Tibial artery (tissue), 4 donors: ENCODE data around the gene PPP2R5D.

ENCODE experiments used
- DNase-seq, 2 donors: peaks; one replicate each; pipeline ENCODE4 v3.0.0-alpha.2; 2019
- H3K27ac ChIP-seq, 2 donors: fragments of 200-600 bp; sonication (generic) in 1 of 2; 1 replicate in 1 of 2; 2 replicates in 1 of 2; pipeline ENCODE4 v1.5.1; 2018 to 2019; ENCODE audit warnings: mild to moderate bottlenecking in 1 of 2
- H3K27me3 ChIP-seq, 2 donors: fragments of 200-600 bp; sonication (generic) in 1 of 2; one replicate each; pipeline versions ENCODE4 v1.5.1 to v1.6.0; 2016 to 2019
- H3K36me3 ChIP-seq, 3 donors: fragments of 200-600 bp; sonication (generic) in 2 of 3; one replicate each; pipeline ENCODE4 v1.5.1; 2016 to 2019; ENCODE audit warnings: mild to moderate bottlenecking in 2 of 3
- H3K4me1 ChIP-seq, 4 donors: fragments of 200-600 bp; sonication (generic) in 2 of 4; 1 replicate in 3 of 4; 2 replicates in 1 of 4; pipeline ENCODE4 v1.5.1; 2016 to 2019
- H3K4me3 ChIP-seq, 2 donors: fragments of 200-600 bp; sonication (generic) in 1 of 2; 1 replicate in 1 of 2; 2 replicates in 1 of 2; pipeline ENCODE4 v1.5.1; 2018 to 2019; ENCODE audit warnings: mild to moderate bottlenecking in 2 of 2
- H3K9me3 ChIP-seq, 3 donors: fragments of 200-600 bp; sonication (generic) in 1 of 3; one replicate each; pipeline ENCODE4 v1.5.1; 2016 to 2019
- CTCF ChIP-seq, 2 experiments: fragments of 200-600 bp in 1 of 2; fragments of 450-650 bp in 1 of 2; IDR thresholded peaks; one replicate each; pipeline ENCODE4 v1.5.1; 2017 to 2019; ENCODE audit warnings: antibody characterized with exemption in 2 of 2, mild to moderate bottlenecking in 1 of 2, moderate library complexity in 1 of 2
- intact Hi-C: fragments of 100-400 bp; cut with DNase I; formaldehyde crosslinking; loops from one replicate; pipeline ENCODE4 v1.15.0; 2023; ENCODE audit warnings: low total_unique reads

PPP2R5D gene

GRCh38 chr6:42970871-42971612 lies 13.3 kb upstream of the PPP2R5D start:
- H3K36me3 ChIP-seq: peaks cover 28 to 51% (median 42%) of the 10 kb centered on the region in 3 donors
- intact Hi-C loops: loop anchor here (10.0 kb wide), 1 partner anchor 66 kb away; no protein-coding TSS in a partner anchor
- no peak for DNase-seq

GRCh38 chr6:42971746-42972327 lies 12.5 kb upstream of the PPP2R5D start:
- intact Hi-C loops: loop anchor here (10.0 kb wide), 1 partner anchor 67 kb away; no protein-coding TSS in a partner anchor
- Histone ChIP-seq H3K4me1 (peaks cover 0 to 12% (median under 1%) of the 10 kb centered on the region in 4 donors), H3K27me3 (no peaks in the 10 kb centered on the region), H3K36me3 (peaks cover 28 to 43% (median 36%) of the 10 kb centered on the region in 3 donors), H3K27ac (no peak overlapping the region), H3K4me3 (no peak overlapping the region), H3K9me3 (no peaks in the 10 kb centered on the region)
- DNase-seq: no peak
- no peak for TF ChIP-seq CTCF (IDR thresholded peaks at IDR 0.05)

More at GRCh38 chr6:42970871-42971612, 13.3 kb upstream of the PPP2R5D start:
- H3K4me1 ChIP-seq: peaks cover 0 to 4% (median 0%) of the 10 kb centered on the region in 4 donors
- H3K9me3 ChIP-seq: no peaks in the 10 kb centered on the region
- H3K27me3 ChIP-seq: no peaks in the 10 kb centered on the region
- no peak for TF ChIP-seq CTCF (IDR thresholded peaks at IDR 0.05)
- no peak overlapping the region for H3K27ac ChIP-seq
- H3K4me3 ChIP-seq: no peak overlapping the region

GRCh38 chr6:42973926-42974325 lies 10.4 kb upstream of the PPP2R5D start:
- peaks cover 0 to 28% (median 11%) of the 10 kb centered on the region in 4 donors for H3K4me1 ChIP-seq
- H3K36me3 ChIP-seq: peaks cover 9 to 23% (median 16%) of the 10 kb centered on the region in 3 donors
- H3K9me3 ChIP-seq: no peaks in the 10 kb centered on the region
- H3K27ac ChIP-seq: no peak overlapping the region
- DNase-seq: no peak
- H3K27me3 ChIP-seq: no peaks in the 10 kb centered on the region
- H3K4me3 ChIP-seq: no peak overlapping the region
- no peak for TF ChIP-seq CTCF (IDR thresholded peaks at IDR 0.05)
- intact Hi-C loops: loop anchor here (10.0 kb wide), 1 partner anchor 69 kb away; no protein-coding TSS in a partner anchor

GRCh38 chr6:42974919-42975505 lies 9.4 kb upstream of the PPP2R5D start:
- Histone ChIP-seq H3K4me3 (no peak overlapping the region), H3K4me1 (peaks cover 0 to 35% (median 17%) of the 10 kb centered on the region in 4 donors), H3K27me3 (no peaks in the 10 kb centered on the region), H3K27ac (no peak overlapping the region), H3K9me3 (no peaks in the 10 kb centered on the region), H3K36me3 (peaks cover 0 to 12% (median 6%) of the 10 kb centered on the region in 3 donors)
- intact Hi-C loops: loop anchor here (10.0 kb wide), 1 partner anchor 70 kb away; no protein-coding TSS in a partner anchor
- no peak for TF ChIP-seq CTCF (IDR thresholded peaks at IDR 0.05)
- no peak for DNase-seq

- no peaks in the 10 kb centered on the region for H3K9me3 ChIP-seq
- intact Hi-C loops: loop anchor here (10.0 kb wide), 1 partner anchor 74 kb away; no protein-coding TSS in a partner anchor
- H3K27ac ChIP-seq: peak overlapping the region; percentile 86 to 87
- H3K4me3 ChIP-seq: peak overlapping the region; percentile 82 to 91
- H3K27me3 ChIP-seq: no peaks in the 10 kb centered on the region
- TF ChIP-seq CTCF (IDR thresholded peaks at IDR 0.05): no peak
- H3K4me1 ChIP-seq: peaks cover 0 to 44% (median 23%) of the 10 kb centered on the region in 4 donors
- peaks cover 0 to 8% (median 0%) of the 10 kb centered on the region in 3 donors for H3K36me3 ChIP-seq
- DNase-seq: no peak
Measured at GRCh38 chr6:42978487-42978838, 5.9 kb upstream of the PPP2R5D start.
